ENCODE results near the gene CAPN9. TPM values are rescaled to one million over a fixed set of nuclear protein-coding genes. Genes with fewer than 3 reads are reported as not detected.

The CAPN9 gene
- total and polyA plus RNA-seq, 8 donors: 0.08 to 0.73 (median 0.28) TPM; not detected in 5

- no peak for TF ChIP-seq CTCF (IDR thresholded peaks at IDR 0.05)
- Histone ChIP-seq H3K4me3 (no peak overlapping the region), H3K36me3 (no peaks in the 10 kb centered on the region), H3K27ac (peak overlapping the region in 3 of 4 donors; percentile 89 to 94 (median 91)), H3K9me3 (no peaks in the 10 kb centered on the region), H3K27me3 (no peaks in the 10 kb centered on the region), H3K4me1 (peaks cover 28 to 44% (median 28%) of the 10 kb centered on the region in 3 donors)
- ATAC-seq (no peak), FAIRE-seq (no peak), DNase-seq (no peak)
- WGBS, 2 donors: 89 to 97% methylated on average over 7 of the region's 7 CpGs
- intact Hi-C loops (cut with DNase I): no loop called here
Observed at GRCh38 chr1:230827081-230827681, 80.0 kb downstream of the CAPN9 start.

GRCh38 chr1:230827801-230828200 is 80.6 kb downstream of the CAPN9 start:
- ATAC-seq (no peak), DNase-seq (no peak), FAIRE-seq (no peak)
- Histone ChIP-seq H3K9me3 (no peaks in the 10 kb centered on the region), H3K4me3 (no peak overlapping the region), H3K27me3 (no peaks in the 10 kb centered on the region), H3K27ac (no peak overlapping the region), H3K4me1 (peaks cover 28 to 42% (median 28%) of the 10 kb centered on the region in 3 donors), H3K36me3 (no peaks in the 10 kb centered on the region)
- intact Hi-C loops (cut with DNase I): no loop called here
- no peak for TF ChIP-seq CTCF (IDR thresholded peaks at IDR 0.05)
- 83 to 86% methylated on average over 5 of the region's 5 CpGs for WGBS, 2 donors

GRCh38 chr1:230828421-230828820 is 81.2 kb downstream of the CAPN9 start:
- FAIRE-seq (no peak), ATAC-seq (no peak), DNase-seq (no peak)
- Histone ChIP-seq H3K36me3 (no peaks in the 10 kb centered on the region), H3K9me3 (no peaks in the 10 kb centered on the region), H3K4me3 (no peak overlapping the region), H3K27ac (no peak overlapping the region), H3K4me1 (peaks cover 25 to 36% (median 26%) of the 10 kb centered on the region in 3 donors), H3K27me3 (no peaks in the 10 kb centered on the region)
- 90 to 95% methylated on average over 4 of the region's 4 CpGs for WGBS, 2 donors
- TF ChIP-seq CTCF (IDR thresholded peaks at IDR 0.05): no peak
- intact Hi-C loops (cut with DNase I): no loop called here

- DNase-seq: no peak
Observed at GRCh38 chr1:230831771-230832170, 84.6 kb downstream of the CAPN9 start.

More at GRCh38 chr1:230831771-230832170, 84.6 kb downstream of the CAPN9 start:
- TF ChIP-seq CTCF (IDR thresholded peaks at IDR 0.05): no peak
- Histone ChIP-seq H3K9me3 (no peaks in the 10 kb centered on the region), H3K27me3 (no peaks in the 10 kb centered on the region), H3K4me3 (no peak overlapping the region), H3K27ac (no peak overlapping the region), H3K4me1 (peaks cover 0 to 5% (median 0%) of the 10 kb centered on the region in 3 donors), H3K36me3 (no peaks in the 10 kb centered on the region)
- ATAC-seq (no peak), FAIRE-seq (no peak)
- WGBS, 2 donors: 77 to 82% methylated on average over 1 of the region's 1 CpG
- intact Hi-C loops (cut with DNase I): no loop called here
